GM19328 (cell line): Measurements from ENCODE around the gene BOC.

Experiments
- ATAC-seq: cut with Tn5 transposase; IDR thresholded peaks from one replicate; pipeline ENCODE4 v1.9.1; 2021; ENCODE audit warnings: mild to moderate bottlenecking, moderate library complexity; ENCODE audit not compliant: unreplicated experiment

BOC gene

GRCh38 chr3:113330742-113331141 is 119.4 kb downstream of the BOC start:
- ATAC-seq, result no peak

GRCh38 chr3:113331187-113331586 is 119.8 kb downstream of the BOC start:
- no peak for ATAC-seq
